DLD1 (cell line): ENCODE results near the gene GPX5.
"Not testable (repeated sequence)": the region's sequence is repeated elsewhere in the genome, so short reads cannot be mapped to it uniquely, and the experiment has no call there.

Experiments used
- in situ Hi-C: cut with HindIII; loops from 2 replicates; pipeline ENCODE4 v1.10.0; 2017; ENCODE audit warnings: low sequenced_read_pairs

Gene GPX5, protein sequence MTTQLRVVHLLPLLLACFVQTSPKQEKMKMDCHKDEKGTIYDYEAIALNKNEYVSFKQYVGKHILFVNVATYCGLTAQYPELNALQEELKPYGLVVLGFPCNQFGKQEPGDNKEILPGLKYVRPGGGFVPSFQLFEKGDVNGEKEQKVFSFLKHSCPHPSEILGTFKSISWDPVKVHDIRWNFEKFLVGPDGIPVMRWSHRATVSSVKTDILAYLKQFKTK

DNA sequence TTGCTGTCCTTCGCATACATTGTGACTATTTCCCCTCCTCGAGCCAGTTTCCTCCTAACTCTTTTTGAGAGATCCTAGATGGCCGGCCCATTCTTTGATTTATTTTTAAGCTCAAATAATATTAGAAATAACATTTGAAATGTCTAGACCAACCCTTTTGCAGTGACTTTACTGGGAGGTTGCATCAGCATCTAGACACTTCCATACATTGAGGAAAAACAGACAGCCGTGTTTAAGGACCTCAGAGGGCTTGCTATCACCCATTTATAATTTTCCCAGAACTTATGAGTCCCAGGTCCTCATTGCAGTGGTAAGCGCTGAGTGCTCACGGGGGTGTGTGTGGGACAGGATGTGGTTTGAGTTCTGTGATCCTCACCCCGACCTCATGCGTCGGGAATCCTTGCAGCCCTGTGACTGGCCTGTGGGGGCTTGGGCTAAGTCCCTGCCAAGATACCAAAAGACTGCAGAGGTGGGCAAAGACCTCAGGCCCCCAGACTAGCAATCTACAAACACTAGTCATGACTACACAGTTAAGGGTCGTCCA lies at the start of gene GPX5:
Gene GPX5 (plus strand): TSS at position 386 of the 544 bp plus-strand sequence. CDS start 133 bp downstream, at position 519.
- in situ Hi-C loops, result no loop called here

DNA sequence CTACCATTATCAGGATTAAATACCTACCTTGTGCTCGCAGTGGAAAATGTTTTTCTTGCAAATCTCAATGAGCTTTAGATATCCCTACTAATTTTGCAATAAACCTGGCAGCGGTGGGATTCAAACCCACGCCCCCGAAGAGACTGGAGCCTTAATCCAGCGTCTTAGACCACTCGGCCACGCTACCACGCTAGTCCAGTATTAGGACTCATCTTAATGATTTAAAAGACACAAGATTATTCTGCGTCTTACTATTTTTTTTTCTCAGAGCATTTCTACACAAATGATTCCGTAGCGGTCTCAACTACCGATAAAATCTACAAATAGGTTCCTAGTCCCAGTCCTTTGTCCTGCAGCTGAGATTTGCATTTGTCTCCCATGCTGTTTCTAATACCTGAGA lies 47.2 kb upstream of the GPX5 start:
- in situ Hi-C loops, result no loop called here

DNA sequence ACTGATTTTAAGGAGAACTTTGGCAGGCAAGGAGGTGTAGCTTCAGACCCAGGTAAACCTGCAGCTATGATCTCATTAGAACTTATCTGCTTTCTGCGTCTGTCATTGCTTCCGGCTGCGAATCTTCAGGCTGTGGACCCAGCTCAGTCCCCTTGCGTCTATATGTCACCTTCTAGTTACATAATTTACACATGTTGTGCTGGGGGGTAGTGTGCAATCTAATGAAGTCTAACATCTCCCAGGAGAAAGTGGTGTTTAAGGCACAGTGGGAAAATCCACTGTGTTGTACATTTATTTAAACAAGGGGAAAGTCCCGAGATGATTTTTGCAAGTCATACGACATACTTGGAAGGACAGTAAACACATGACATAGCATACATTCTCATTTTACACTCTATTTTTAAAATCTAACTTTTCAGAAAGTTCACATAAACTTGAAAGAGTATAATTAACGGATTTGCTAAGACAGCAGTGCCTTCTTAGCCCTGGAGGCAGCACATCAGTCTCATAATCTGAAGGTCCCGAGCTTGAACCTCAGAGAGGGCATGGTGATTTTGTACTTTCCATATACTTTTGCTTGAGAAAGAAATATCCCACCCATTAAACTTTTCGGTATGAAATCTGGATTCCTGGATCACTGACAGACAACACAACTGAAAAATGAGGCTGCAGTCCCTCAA lies 45.3 kb upstream of the GPX5 start:
- in situ Hi-C loops, result no loop called here

DNA sequence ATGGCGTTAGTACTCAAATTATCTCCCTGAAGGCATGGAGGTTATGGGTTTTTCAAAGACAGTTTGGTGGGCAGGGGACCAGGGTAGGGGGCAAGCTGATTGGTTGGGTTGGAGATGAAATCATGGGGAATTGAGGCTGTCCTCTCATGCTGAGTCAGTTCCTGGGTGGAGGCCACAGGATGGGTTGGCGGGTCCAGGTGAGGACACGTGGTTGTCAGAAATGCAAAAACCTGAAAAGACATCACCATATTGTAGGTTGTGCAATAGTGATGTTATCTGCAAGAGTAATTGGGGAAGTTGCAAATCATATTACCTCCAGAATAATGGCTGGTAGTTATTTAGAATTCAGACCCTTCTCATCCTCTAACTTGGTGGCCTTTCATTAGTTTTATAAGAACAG lies 40.2 kb upstream of the GPX5 start:
- in situ Hi-C loops, result no loop called here

DNA sequence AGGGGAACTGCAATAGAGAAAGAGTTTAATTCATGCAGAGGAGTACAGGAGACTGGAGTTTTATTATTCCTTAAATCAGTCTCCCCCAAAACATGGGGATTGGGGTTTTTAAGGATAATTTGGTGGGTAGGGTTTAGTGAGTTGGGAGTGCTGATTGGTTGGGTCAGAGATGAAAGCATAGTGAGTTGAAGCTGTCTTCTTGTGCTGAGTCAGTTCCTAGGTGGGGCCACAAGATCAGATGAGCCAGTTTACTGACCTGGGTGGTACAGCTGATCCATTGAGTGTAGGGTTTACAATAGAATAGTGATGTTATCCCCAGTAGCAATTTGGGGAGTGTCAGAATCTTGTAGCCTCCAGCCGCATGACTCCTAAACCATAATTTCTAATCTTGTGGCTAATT lies 39.1 kb upstream of the GPX5 start:
- in situ Hi-C loops, result no loop called here

DNA sequence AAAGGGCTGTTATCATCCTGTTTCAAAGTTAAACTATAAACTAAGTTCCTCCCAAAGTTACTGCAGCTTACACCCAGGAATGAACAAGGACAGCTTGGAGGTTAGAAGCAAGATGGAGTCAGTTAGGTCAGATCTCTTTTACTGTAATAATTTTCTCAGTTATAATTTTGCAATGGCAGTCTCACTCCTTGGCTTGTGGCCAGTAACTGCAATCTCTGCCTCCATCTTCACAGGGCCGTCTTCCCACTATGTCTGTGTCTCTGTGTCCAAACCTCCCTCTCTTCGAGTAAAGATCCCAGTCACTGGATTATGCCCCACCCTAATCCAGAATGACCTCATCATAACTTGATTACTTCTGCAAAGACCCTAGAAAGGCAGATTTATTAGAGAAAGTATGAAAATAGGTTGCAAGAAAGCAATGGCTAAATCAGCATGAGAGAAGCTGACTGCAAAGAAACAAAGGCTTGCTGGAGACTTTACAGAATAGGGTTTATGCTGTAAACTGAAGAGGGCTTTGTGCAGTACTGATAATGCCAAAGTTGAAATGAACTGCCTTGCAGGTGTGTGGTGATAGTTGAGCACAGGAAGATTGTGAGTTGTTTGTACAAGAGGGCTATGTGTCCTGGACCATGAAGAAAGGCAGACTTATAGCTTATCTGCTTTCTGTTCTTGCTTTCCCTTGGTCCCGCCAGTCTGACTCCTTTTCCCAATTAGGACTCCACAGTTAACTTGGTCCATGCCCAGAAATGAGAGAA lies 38.5 kb upstream of the GPX5 start:
- in situ Hi-C loops, result no loop called here

DNA sequence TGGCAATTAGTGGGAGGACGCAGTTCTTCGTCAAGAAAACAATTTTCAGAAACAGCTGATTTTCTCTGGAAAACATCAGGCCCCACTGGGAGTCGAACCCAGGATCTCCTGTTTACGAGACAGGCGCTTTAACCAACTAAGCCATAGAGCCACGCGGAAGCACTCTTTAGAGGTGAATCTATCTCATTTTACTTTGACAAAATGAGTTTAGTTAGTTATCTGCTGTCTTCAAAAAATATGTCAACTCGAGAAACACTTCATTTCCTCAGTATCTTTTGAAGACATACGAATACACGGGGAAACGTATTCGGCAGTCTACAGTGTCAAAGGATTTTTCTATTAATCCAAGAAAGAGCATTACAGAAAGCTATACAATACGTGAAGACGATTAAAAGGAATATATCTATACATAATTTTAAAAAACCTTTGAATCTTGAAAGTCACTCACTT lies 36.7 kb upstream of the GPX5 start:
- in situ Hi-C loops, result no loop called here

DNA sequence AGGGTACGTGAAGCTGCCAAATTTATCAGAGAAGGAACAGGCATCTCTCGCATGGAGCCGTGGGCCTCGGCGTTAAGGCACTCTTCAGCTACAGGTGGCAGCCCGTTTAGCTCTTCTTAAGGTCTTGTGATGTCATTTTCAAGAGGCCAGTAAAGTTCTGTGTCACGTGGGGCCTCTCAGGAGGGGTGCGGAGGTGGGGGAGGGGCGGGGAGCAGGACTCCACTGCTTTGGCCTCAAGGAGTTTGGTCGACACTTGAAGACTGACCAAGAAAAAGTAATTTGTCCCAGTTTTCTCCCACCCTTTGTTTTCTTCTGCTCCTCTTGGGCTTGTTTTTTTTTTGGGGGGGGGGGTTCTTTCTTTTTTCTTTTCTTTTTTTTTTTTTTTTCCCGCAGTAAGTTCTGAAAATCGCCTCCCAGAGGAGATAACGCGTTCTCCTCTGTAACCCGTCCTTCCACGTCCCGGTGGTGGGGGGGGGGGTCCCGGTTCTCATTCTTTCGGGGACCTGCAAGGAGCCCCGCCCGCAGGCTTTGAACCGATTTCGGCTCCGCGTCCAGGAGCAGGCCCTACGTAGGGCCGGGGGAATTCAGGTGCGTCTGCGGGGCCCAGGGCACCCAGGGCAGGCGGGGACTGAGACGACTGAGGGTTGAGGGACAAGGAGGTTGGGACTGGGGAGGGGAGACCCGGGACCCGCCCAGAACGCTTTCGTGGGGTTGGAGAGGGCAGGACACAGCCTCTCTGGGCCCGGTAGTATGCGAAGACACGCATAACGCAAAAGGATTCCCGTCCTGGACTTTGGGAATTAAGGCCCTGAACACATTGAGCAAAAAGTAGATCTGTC lies 36.1 kb upstream of the GPX5 start:
- in situ Hi-C loops, result no loop called here

DNA sequence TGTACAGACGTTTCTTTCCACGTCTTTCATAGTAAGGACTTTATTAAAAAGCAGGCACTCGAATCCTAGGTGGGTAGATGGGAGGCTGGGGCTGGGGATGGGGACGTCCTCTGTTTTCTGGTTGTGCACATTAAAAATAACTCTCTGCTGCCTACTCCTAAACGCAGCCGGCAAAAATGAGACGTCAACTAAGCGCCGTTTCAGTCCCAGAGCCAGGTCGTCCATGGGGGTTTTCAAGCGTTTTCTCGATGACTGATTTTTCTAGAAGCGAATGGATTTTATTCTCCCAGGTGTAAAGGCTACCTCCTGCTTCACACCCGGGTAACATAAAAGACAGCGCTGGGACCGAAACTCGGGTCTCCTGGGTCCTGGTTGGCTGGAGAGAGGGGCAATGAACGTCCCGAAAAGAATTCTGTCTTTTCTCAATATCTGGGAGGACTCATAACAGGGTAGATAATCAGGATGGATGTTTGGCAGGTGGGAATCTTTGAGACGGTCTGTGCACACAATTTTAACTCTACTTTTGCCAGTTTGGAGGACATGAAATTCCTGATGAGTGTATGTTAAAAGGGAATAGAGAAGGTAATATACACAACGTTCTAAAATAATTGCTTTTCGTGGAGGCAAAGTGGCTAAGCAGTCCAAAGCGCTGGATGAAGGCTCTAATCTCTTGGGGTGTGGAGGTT lies 35.3 kb upstream of the GPX5 start:
- in situ Hi-C loops, result no loop called here

DNA sequence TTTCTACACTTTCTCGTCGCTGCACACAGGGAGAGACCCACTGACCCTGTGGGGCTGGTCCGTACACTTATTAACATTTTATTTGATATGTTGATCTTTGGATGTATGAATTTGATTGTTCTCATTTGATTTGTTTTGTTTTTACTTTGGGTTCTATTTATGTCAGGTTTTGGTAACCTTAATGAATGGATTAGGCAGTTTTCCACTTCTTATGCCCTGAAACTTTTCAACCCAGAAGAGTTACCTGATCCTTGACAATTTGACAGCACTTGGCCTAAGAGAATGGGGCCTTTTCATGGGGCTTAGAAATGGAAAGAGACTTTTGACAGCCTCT lies 33.7 kb upstream of the GPX5 start:
- in situ Hi-C loops, result no loop called here

DNA sequence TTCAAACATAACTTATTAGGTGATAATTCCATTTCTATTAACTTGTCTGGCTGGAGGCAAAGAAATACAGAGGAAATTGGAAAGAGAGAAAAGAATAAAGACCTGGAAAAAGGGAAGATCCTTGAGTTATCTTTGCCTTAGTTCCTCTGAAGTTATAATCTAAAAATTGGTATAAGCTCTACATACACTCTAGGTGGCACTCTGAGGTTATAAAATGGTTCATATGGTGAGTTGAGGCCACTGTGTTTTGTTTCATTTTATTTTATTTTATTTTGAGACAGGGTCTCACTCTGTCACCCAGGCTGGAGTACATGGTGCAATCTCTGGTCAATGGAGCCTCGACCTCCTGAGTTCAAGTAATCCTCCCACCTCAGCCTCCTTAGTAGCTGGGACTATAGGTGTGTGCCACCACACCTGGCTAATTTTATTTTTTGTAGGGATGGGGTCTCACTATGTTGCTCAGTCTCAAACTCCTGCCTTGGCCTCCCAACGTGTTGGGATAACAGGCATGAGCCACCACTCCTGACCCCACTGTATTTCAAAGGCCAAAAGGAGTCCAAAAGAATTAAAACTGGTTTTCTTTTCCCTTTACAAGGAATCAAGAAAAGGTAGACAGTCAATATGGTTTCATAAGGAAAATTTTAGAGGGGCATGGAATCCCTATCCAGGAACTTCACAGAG lies 29.4 kb upstream of the GPX5 start:
- in situ Hi-C loops, result no loop called here

DNA sequence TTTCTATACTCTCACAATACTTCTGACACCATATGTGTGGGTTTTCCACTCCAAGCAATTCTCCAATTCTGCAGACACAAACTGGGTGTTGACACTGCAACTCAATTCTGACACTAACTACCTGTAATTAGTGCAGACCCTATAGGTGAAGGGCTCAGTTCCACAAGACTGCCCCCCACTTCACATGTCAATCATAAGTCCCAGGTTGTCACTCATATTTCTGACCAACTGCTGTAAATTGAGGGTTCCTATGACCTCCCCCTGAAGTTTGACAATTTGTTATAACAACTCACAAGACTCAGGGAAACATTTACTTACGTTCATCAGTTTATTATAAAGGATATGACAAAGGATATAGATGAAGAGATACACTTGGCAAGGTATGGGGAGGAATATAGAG lies 28.4 kb upstream of the GPX5 start:
- in situ Hi-C loops, result no loop called here

DNA sequence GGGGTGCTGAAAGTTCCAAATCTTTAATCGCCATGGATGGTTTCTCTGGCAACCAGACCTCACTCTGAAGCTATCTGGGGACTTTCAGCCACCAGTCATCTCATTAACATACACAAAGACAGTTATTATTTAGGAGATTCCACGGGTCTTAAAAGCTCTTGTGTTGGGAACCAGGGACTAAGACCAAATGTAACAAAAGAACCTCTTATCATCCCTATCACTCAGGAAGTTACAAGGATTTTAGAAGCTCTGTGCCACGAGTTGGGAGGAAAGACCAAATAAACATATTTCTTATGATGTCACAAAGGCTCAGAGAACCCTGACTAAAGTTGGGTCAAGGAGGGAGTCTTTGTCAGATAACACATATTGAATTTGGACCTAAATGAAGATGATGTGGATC lies 27.8 kb upstream of the GPX5 start:
- in situ Hi-C loops, result no loop called here

DNA sequence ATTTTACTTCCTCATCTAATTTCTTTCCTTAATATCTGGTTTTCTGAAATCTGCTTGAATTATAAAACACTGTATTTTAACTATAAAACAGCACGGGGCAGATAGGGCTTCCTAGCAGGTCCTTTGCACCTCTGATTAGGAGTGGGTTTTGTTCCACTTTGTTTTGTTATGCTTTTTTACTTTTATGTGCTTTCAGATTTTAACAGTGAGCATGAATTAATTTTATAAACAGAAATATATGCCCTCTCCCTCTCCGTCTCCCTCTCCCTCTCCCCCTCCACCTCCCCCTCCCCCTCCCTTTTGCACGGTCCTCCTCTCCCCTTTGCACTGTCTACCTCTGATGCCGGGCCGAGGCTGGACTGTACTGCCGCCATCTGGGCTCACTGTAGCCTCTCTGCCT lies 24.4 kb upstream of the GPX5 start:
- in situ Hi-C loops, result no loop called here

DNA sequence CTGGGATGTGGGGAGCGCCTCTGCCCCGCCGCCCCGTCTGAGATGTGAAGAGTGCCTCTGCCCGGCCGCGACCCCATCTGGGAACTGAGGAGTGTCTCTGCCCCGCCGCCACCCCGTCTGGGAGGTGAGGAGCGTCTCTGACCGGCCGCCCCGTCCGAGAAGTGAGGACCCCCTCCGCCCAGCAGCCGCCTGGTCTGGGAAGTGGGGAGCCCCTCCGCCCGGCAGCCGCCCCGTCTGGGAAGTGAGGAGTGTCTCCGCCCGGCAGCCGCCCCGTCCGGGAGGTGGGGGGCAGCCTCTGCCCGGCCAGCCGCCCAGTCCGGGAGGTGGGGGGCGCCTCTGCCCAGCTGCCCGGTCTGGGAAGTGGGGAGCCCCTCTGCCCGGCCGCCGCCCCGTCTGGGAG lies 23.5 kb upstream of the GPX5 start:
- in situ Hi-C loops, result not testable (repeated sequence)

DNA sequence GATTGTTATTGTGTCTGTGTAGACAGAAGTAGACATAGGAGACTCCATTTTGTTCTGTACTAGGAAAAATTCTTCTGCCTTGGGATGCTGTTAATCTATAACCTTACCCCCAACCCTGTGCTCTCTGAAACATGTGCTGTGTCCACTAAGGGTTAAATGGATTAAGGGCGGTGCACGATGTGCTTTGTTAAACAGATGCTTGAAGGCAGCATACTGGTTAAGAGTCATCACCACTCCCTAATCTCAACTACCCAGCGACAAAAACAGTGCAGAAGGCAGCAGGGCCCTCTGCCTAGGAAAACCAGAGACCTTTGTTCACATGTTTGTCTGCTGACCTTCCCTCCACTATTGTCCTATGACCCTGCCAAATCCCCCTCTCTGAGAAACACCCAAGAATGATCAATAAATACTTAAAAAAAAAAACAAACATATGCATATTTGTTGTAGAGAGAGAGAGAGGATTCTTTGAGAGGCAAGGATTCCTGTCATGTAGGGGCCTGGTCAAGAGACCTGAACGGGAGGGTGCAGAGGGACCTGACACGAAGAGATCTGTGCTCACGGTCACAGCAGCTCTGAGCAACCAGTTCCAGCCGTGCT lies 22.9 kb upstream of the GPX5 start:
- in situ Hi-C loops, result not testable (repeated sequence)

DNA sequence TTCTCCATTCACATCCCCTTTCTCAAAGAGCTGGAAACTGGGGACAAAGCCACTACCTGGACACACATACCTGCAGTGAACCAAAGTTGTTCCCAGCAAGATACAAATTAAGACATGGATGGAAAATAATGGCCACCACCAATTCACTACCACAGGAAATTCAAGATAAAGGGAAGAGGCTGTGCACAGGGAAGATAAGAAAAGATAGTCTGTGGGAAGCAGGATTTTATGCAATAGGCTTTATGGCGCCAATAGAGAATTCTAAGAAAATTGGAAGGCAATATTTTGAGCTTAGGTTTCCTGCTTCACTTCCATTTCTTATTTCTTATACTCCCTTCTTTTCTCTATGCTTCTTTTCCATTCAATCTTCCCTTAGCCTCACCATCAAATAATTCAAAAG lies 19.9 kb upstream of the GPX5 start:
- in situ Hi-C loops, result no loop called here

DNA sequence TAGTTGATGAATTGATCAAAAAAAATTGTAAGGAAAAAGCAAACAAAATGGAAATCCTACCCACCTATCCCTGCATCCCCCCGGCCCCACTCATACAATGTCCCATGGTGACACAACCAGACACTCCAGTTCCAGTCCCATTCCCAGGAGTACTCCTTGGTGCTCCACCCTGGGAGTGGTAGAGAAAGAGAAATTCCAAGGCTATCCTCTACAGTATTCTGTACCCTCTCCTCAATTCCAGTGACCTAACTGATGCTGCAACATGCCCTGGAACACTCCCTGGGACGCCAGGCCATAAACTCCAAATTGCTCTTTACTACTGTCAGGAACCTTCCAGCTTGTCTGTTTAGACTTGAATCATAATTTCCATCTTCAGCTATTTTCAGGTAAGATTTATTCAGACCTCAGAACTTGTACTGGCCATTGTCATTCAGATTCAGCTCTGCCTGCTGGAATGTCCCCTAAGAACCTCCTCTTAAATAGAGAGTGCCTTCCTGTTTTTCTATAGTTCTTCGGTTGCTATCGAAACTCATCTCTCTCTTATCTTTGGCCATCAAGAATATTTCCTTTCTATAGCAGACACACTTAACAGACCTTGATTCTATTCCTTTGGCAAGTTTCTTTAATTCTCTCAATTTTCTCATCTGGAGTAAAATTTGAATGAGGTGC lies 18.7 kb upstream of the GPX5 start:
- in situ Hi-C loops, result no loop called here
